Measurements from ENCODE around the gene LPCAT1.

LPCAT1 gene

DNA sequence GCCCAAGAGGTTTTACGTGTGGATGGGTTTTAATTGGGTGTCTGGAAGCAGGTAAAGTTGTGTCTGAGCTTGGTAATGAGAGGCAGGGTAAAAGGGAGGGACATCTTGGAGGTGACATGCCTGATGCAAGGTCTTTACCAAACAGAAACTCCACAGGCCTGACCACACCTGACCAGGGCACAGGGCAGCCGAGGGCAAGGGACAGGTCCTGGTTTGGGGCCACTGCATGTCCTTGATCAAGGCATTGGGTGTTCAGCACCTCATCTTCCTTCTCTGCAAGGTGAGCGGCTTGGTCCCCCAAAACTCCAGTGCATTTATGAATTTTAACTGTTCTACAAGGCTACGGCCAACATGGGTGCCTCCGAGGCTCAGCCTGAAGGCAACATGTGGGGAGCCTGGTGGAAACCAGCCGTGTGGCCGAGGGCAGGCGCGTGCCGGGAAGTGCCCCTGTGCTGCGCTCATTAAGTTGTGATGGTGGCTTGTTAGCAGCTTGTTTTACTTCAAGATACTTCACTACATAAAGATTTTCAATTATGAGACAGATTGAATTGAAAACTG is 30.7 kb upstream of the LPCAT1 start:
- DNase-seq = no peak

DNA sequence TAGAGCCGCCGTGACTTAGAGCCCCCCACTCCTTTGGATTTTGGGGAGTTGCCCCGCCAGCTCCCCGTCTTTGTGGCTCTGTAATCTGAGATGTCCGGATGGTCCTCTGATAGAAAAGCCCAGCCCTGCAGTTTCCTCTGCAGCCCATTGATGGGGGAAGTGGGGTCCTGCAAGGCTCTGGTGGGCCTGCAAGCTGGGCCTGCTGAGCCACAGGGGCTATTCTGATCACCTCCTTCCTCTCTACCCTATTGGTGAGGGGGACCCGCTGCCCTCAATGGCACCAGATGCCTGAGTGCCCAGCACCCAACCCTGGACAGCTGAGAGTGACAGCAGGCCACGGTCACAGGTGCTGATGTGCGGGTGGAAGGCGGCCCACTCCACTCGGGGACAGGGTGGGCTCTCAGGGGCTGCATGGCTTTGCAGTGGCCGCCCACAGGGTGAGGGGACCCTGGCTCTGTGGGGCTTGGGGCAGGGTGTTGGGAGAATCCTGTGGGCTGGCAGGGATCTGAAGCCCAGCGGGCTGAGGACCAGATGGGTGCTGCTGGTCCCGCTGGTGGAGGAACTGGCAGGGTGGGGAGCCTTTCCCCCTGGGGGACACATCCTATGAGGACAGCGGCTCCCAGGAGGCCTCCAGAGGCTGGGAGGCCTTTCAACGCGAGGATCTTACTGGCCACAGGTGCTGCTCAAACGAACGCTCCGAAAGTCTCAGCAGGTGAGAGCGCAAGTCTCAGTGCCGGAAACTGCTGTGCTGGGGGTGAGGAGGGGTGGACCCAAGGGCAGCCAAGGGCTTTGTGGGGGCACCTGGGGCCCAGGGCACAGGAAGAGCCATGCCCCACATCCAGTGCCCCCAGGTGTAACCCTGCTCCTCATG is 30.0 kb upstream of the LPCAT1 start:
- no peak for DNase-seq

DNA sequence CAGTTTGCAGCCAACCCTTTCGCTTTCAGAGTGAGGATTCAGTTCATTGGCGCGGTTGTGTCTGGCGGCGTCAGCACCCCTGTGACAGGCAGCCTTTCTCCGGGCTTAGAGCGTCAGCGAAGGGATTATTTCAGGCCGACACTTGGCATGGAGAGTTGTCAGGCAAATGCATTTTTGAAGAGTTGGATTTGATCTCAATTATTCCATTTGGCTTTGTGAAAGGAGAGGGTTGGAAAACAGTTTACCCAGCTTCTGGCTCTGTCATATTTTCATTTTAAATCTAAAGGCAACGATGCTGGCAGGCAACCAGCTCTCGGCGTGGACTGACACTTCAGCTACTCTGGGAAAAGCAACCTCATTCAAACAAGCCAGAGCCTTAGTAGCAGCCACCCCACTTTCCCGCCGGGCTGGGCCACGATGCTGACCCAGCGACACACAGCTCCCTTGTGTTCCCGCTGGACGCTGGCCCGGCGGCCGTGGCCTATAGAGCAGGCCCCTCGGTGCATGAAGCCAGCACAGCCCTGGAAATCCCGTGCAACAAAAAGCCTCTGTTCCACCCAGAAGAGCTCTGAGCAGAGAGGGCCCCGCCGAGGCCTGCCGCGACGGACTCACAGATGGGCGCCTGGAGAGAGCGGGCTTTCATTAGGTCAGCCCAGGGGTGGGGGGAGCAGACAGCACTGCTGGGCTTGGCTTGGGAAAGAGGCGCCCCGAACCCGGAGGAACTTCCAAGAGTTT is 28.9 kb upstream of the LPCAT1 start:
- DNase-seq = peak; percentile 79 to 80

DNA sequence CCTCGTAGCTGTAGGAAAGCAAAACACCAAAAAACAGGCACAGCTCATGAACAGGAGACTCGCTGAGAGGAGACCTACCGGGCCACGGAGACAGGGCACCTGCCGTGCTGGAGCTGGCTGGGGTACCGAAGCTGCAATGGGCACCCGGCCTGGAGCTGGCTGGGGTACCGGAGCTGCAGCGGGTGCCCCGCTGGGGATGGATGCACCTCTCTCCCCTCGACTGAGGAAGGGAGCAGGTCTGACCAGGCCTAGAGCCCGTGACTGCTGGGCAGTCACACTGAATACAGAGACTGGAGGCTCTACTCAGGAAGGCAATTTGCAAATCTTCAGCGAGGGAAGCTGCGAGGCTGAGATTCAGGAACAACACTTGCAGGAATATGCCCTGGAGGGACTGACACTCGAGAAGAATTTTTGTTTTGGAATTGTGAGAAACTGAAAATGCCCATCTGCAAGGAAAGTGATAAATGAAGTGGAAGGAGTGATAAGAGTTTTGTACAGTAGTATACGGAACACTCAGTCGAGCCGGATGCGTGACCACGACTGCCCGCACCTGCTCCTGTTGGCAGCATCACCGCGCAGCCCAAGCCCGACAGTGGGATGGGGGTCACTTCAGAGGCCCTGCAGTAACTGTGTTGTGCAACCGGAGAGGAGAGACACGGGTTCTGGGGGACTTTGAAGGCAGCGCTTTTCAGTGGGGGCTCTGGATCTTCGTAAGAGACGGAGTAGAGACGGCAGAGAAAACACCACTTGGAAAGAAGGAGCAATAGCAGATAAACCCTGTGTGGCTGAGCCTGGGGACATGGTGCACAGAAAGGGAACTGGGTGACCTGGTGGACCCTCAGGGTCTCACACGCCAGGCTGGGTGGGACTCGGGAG is 27.9 kb upstream of the LPCAT1 start:
- no peak for DNase-seq

DNA sequence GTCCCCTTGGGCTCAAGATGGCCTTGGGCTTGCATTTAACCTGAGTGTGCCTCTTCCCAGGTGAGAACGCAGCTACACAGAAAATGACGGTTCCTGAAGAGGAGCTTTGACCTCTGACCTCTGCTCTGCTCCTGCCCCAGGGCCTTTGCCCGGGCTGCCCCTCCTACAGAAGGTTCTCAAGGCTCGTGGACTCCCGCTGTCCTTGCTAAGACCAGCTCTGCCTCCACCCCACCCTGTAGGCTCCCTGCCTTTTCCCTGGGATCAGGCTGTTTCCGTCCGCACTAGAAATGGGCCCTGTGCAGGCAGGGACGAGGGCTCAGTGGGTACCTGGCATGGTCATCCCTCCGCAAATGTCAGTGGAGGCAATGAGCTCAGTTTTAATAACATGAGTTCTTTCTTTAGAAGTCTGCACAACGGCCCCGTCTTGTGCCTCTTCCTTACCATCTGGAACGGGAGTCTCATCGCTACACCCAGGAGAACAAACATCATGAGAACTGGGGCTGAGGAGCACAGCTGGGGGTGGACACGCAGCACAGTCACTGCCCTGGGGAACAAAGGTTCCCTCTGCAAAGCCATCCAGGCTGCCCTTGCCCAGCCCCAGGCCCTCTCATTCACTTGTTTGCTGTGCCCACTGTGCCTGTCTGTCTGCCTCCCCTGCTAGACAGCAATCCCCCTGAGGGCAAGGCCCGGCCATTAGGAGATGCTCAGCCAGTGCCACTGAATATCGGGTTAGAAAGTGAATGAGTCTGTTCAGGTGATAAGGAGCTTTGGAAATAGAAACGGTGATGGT is 26.7 kb upstream of the LPCAT1 start:
- no peak for DNase-seq

DNA sequence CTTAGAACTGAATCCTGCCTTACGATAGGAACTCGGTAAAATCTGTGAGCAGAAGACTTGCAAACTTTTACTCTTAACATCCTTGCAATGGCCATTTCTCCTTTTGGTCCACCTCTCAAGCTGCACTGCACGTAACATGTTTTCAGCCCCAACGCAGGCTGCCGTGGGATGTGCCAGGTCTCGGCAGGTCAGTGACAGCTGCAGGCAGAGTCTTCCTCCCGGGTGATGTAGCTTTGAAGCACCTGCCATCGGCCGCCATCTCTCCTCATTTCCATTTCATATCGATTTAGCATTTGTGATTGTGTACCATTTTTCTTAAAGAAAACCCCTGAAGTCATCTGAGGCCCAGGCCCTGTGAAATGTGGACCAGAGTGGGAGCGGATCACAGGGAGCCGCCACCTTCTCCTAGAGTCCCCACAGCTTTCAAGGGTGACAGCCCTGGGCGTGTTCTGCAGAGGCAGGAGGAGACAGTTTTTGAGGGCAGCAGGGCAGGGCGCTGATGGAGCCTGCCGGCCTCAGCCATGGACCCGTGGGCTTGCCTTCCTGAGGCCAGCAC is 25.8 kb upstream of the LPCAT1 start:
- DNase-seq = no peak

DNA sequence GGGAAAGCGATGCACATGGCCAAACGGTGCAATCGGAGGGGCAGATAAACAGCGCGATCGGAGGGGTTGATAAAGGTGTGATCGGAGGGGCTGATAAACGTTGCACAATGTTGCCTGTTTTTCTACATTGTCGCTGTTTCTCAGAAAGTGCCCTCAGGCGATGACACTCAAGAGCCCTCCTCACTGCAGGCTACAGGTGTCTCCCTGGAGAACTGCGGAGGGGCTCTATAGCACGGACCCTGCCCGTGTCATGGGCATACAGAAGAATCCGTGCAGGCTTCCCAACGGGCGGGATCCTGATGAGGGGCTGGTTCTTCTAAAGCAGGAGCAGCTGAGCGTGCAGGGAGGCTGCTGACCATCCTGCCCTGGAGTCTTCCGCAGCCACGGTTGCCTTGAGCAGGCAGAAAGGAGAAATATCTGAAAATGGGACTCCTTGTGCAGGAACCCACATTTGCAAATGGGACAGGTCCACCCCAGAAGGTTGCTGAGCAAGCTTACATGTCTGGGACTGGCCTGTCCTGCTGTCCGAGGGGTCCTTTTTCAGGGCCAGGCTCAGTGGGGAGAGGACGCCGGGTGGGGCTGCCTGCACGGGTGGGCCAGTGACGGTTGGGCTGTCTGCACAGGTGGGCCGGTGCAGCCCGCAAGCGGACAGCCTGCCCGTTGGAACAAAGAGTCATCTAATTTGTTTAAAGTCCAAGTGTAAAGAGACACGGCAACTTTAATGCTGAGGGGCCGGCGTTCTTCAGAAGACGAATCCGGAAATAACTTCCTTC is 25.1 kb upstream of the LPCAT1 start:
- no peak for DNase-seq

DNA sequence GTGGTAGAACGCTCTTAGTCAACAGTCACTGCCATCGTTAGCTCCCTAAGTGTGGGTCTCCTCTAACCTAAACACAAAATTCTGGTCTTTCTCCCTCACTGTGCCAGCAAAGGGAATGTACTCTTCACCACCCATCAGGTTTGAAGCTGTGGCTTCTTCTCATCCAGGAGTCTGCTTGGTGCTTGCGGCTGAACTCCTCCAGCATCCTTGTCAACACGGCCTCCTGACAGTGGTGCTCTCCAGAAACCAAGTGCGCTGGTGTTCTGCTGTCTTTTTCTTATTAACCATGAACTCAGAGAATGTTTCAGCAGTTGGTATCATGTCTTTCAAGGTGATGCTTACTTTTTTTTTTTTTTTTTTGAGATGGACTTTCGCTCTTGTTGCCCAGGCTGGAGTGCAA is 23.9 kb upstream of the LPCAT1 start:
- no peak for DNase-seq

DNA sequence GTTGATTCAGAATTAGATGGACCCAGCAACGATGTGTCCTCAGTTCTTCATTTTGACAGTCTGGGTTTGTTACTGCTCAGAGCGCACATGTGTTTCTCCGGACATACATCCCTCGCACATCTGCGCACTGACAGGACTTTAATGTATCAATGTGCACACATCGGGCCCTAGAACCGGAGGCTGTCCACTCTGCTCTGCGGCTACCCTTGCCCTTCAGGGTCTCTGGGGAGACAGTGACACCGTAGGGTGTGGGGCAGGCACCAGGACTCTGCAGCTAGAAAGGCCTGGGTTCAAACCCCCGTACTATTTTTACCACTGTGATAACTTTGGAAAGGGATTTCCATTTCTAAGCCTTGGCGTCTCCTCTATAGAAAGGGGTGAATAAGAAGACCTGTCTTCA is 23.5 kb upstream of the LPCAT1 start:
- DNase-seq = no peak

DNA sequence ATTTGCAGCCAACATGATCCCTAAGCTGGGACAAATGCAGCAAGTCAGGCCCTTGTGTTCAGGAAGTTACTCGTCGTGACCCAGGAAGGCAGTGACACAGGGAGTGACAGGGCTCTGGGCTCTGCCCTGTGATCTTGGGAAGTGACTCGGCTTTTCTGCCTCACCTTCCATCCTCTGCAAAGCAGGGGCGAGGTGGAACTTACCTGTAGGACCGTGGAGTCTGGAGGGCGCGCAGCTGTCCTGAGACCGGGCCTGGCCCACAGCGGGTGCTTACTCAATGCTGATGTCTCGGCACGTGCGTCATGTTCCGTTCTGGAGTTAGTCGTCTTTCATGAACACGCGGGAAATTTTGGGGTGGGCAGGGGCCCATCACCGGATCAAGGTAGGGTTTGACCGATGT is 22.8 kb upstream of the LPCAT1 start:
- no peak for DNase-seq

DNA sequence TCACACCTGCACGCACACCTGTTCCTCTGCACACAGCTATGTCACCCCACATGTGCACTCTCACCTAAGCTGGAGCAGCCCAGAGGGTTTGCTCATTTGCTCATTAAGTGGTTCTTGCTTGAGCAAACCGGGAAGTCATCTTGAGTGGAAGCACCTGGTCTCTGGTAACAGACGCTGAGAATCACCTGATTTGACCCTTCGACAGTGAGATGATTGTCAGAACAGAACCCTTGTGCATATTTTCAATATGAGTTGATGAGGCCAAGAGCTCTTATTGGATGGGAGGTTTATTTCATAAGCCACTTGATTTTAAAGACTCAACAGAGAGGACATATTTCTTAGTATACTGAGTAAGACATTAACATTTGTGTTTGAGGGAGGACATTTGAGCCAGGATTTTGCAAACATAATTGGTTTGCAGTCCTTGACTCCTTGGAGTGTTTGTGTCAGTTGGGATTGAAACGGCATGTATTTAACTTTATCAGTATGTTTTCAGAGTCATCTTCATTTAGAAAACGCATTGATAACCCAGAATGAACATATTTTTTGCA is 22.1 kb upstream of the LPCAT1 start:
- no peak for DNase-seq

DNA sequence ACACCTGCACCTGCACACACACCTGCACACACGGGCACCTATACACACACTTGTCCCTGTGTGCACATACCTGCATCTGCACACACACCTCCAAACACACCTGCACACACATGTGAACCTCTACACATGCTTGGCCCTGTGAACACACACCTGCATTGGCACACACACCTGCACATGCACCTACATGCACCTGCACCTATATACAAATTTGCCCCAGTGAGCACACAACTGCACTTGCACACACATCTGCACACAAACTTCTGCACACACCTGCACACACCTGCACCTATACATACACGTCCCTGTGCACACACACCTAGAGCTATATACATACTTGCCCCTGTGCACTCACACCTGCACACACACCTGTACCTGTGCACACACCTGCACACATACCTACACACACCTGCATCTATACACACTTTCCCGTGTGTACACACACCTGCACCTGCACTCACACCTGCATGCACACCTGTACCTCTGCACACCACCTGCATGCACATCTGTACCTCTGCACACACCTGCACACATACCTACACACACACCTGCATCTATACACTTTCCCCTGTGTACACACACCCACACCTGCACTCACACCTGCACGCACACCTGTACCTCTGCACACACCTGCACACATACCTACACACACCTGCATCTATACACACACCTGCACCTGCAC is 21.5 kb upstream of the LPCAT1 start:
- no peak for DNase-seq

DNA sequence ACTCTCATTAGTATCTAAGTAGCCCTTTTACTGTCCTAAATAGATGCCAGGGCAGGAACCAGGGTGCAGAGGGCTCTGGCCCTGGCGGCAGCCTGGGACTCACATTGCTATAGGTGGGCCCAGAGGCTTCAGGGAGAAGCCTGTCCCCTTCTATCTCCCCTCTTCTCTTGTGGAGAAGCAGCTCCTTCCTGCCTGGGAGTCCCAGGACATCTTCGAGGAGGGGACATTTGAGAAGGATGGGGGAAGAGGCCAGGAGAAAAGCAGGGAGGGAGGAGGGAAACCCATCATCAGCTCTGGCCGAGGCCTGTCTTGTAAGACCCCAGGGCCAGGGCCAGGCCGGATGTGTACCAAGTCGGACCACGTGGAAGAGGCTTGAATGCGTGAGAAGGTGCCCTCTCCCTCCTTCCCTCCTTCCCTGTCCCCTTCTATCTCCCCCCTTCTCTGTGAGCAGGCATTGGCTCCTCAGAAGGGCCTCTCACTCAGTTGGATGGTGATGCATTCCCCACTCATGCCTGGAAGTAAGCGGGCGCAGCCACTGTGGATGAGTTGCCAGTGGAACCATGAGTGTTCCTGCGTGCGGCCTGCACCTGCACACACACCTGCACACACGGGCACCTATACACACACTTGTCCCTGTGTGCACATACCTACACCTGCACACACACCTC is 20.7 kb upstream of the LPCAT1 start:
- DNase-seq = no peak

DNA sequence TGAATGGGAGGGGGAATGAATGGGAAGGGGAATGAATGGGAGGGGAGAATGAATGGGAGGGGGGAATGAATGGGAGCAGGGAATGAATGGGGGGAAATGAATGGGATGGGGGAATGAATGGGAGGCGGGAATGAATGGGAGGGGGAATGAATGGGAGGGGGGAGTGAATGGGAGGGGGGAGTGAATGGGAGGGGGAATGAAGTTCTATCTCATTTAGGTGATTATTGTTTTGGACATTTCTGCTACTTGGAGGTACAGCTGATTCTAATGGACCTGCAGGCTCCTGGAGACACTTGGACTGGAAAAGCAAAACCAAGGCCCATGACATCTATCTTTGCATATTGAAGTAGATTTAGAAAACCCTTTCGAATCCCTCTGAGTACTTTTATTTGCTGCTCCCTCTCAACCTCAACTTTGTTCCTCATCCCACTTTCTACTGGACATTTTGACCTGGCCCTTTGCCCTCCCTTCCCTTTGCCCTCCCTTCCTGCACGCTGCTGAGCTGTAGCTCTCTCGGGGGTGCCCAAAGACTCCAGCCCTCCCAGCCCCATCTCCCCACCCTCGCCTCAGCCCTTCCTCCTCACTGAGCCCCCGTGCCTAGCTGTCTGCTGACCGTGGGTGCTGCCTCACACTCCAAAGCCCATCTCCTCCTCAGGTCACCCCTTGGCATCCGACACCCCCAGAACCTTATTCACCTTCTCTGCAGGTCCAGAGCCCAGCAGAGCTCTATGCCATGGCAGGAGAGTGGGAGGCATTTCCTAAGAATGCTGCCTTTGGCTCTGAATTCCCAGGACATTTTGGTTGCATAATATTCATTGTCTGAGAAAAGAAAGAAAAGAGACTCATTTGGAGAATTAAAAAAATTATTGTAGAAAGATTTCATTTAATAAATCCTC is 19.9 kb upstream of the LPCAT1 start:
- DNase-seq = no peak

DNA sequence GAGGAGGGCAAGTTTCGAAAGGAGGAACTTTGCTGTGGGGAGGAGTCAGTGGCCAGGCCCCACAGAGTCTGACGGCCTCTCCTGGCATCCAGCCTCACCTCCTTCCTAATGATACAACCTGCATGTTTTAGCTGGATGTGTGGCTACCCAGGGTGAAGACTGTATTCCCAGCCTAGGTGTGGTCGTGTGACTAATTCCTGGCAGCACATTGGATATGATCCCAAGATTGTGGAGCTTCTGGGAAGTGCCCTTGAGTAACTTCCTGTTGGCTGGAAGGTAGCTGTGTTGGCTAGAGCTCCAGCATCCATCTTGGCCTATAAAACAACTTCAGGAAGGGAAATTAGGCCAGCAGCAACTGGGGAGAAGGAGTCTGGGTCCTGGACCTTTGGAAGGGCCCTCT is 19.0 kb upstream of the LPCAT1 start:
- no peak for DNase-seq

DNA sequence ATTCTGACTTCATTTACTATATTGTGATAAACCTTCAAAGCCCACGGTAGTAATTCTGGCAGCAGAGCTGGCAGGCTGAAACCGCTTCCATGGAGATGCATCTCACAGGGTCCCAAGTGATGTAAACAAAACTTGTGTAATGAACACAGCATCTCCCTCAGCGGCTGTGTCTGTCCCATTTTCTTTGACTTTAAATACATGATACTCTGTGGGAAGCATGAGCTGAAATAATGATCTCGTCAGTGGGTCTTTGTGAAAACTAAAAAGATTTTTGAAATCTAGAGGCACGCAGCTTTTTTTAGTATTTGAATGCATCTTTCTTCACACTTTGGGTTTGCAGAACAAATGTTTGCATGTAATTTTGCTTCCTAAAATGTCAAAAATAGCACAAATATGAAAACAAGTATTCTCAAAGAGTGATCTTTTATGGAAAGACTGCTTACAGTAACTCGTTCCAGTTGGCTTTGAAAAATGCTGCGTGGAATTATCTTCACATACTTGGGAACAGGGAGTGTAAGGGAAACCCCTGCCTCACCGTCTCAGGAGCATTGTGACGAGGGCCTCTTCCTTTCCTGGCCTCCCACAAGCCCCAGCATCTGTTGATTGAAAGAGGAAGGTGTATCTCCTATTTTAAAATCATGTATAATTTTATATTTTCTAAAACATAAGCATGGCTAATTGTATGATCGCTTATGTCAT is 18.1 kb upstream of the LPCAT1 start:
- no peak for DNase-seq

DNA sequence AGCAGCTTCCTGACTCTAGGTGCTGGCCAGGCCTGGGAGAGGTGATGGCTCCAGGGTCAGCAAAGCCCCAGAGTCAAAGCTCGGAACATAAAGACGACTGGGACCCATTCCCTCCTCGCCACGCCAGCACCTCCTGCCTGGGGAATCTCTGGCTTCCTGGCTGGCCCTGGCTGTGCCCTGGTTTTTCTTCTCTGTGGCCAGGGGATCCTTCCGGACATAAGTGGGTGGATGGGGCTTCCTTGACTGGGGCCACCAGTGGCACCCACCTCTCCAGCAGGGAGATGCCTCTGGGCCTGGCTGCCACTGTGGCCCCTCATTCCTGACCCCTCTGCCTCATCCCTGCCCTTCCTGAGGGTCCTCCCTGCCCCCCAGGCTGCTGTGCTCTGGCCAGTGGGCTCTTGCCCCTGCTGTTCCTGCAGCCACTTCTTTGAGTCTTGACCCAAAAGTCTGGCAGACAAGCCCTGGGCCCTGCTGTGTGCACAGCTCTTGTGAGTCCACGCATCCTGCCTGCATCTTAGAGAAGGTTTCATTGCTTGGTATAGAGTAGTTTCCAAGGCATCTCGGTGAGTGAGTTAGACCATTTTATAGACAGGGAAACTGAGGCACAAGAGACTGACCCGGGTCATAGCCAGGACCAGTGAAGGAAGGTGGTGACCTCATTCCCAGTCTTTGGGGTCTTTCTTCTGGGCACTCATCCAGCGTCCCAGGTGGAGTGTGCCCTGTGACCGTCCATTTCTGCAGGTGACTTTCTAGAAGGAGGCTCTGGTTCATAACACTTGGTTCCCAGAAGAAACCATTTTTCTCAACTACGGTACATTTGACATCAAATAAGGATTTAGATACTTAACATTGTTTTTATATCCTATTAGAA is 17.3 kb upstream of the LPCAT1 start:
- no peak for DNase-seq

Data from NCI-H446 (cell line).